GM19043 (cell line): ENCODE measurements around the gene MAP3K20.
"Not testable (repeated sequence)": the region's sequence is repeated elsewhere in the genome, so short reads cannot be mapped to it uniquely, and the experiment has no call there.

Source experiments
- ATAC-seq: cut with Tn5 transposase; IDR thresholded peaks from one replicate; pipeline ENCODE4 v1.9.1; 2021; ENCODE audit warnings: low read depth; ENCODE audit not compliant: unreplicated experiment

The MAP3K20 gene

GRCh38 chr2:173191601-173192000 is 116.0 kb downstream of the MAP3K20 start:
- no peak for ATAC-seq

- no peak for ATAC-seq
Measured at GRCh38 chr2:173192071-173192470, 116.4 kb downstream of the MAP3K20 start.

GRCh38 chr2:173193925-173194324 is 118.3 kb downstream of the MAP3K20 start:
- no peak for ATAC-seq

- ATAC-seq = no peak
Measured at GRCh38 chr2:173195100-173195499, 119.5 kb downstream of the MAP3K20 start.

GRCh38 chr2:173196080-173196479 is 120.4 kb downstream of the MAP3K20 start:
- no peak for ATAC-seq

- no peak for ATAC-seq
Measured at GRCh38 chr2:173196638-173197037, 121.0 kb downstream of the MAP3K20 start.

- no peak for ATAC-seq
Measured at GRCh38 chr2:173198327-173198726, 122.7 kb downstream of the MAP3K20 start.

GRCh38 chr2:173199294-173199693 is 123.6 kb downstream of the MAP3K20 start:
- ATAC-seq = no peak

GRCh38 chr2:173202570-173202969 is 126.9 kb downstream of the MAP3K20 start:
- no peak for ATAC-seq

- no peak for ATAC-seq
Measured at GRCh38 chr2:173204316-173204715, 128.7 kb downstream of the MAP3K20 start.

GRCh38 chr2:173205375-173205774 is 129.7 kb downstream of the MAP3K20 start:
- no peak for ATAC-seq

- ATAC-seq = not testable (repeated sequence)
Measured at GRCh38 chr2:173207124-173207523, 131.5 kb downstream of the MAP3K20 start.

GRCh38 chr2:173210270-173211196 is 134.9 kb downstream of the MAP3K20 start:
- ATAC-seq = peak; percentile 83

- no peak for ATAC-seq
Measured at GRCh38 chr2:173213181-173213580, 137.5 kb downstream of the MAP3K20 start.

- no peak for ATAC-seq
Measured at GRCh38 chr2:173214213-173214612, 138.6 kb downstream of the MAP3K20 start.

- ATAC-seq = no peak
Measured at GRCh38 chr2:173215316-173215715, 139.7 kb downstream of the MAP3K20 start.

GRCh38 chr2:173216051-173216450 is 140.4 kb downstream of the MAP3K20 start:
- ATAC-seq = no peak

GRCh38 chr2:173216668-173217067 is 141.0 kb downstream of the MAP3K20 start:
- ATAC-seq = no peak

- ATAC-seq = no peak
Measured at GRCh38 chr2:173217116-173217840, 141.6 kb downstream of the MAP3K20 start.

GRCh38 chr2:173218326-173219056 is 142.8 kb downstream of the MAP3K20 start:
- no peak for ATAC-seq

- no peak for ATAC-seq
Measured at GRCh38 chr2:173221132-173221695, 145.6 kb downstream of the MAP3K20 start.
